ENCODE measurements around the gene OR51L1. TPM values are rescaled to one million over a fixed set of nuclear protein-coding genes. Genes with fewer than 3 reads are reported as not detected.

The OR51L1 gene
- total RNA-seq, 1 experiment from 2014 or later, result not detected

Other genes starting within 250 kb of the OR51L1 start
- not detected in 2 replicates for gene OR51F1, start 224.9 kb upstream of the OR51L1 start, total RNA-seq (2014; rRNA removed; shearing (Covaris generic); ENCODE audit: low replicate concordance)
- not detected in 2 replicates for gene OR52R1, start 190.5 kb upstream of the OR51L1 start, total RNA-seq (2014; rRNA removed; shearing (Covaris generic); ENCODE audit: low replicate concordance)
- gene OR51F2, start 173.5 kb upstream of the OR51L1 start, total RNA-seq (2014; rRNA removed; shearing (Covaris generic); ENCODE audit: low replicate concordance), result not detected in 2 replicates
- gene OR51S1, start 145.6 kb upstream of the OR51L1 start, total RNA-seq (2014; rRNA removed; shearing (Covaris generic); ENCODE audit: low replicate concordance), result not detected in 2 replicates
- gene OR51T1, start 113.0 kb upstream of the OR51L1 start, total RNA-seq (2014; rRNA removed; shearing (Covaris generic); ENCODE audit: low replicate concordance), result not detected in 2 replicates
- gene OR51A7, start 91.1 kb upstream of the OR51L1 start, total RNA-seq (2014; rRNA removed; shearing (Covaris generic); ENCODE audit: low replicate concordance), result not detected in 2 replicates
- not detected in 2 replicates for gene OR51G2, start 75.5 kb upstream of the OR51L1 start, total RNA-seq (2014; rRNA removed; shearing (Covaris generic); ENCODE audit: low replicate concordance)
- not detected in 2 replicates for gene OR51G1, start 70.5 kb upstream of the OR51L1 start, total RNA-seq (2014; rRNA removed; shearing (Covaris generic); ENCODE audit: low replicate concordance)
- not detected in 2 replicates for gene OR51A4, start 47.2 kb upstream of the OR51L1 start, total RNA-seq (2014; rRNA removed; shearing (Covaris generic); ENCODE audit: low replicate concordance)
- not detected in 2 replicates for gene OR51A2, start 39.1 kb upstream of the OR51L1 start, total RNA-seq (2014; rRNA removed; shearing (Covaris generic); ENCODE audit: low replicate concordance)
- not detected in 2 replicates for gene OR52J3, start 51.7 kb downstream of the OR51L1 start, total RNA-seq (2014; rRNA removed; shearing (Covaris generic); ENCODE audit: low replicate concordance)
- not detected in 2 replicates for gene OR52E2, start 64.8 kb downstream of the OR51L1 start, total RNA-seq (2014; rRNA removed; shearing (Covaris generic); ENCODE audit: low replicate concordance)
- gene OR52E1, start 74.7 kb downstream of the OR51L1 start, total RNA-seq (2014; rRNA removed; shearing (Covaris generic); ENCODE audit: low replicate concordance), result not detected in 2 replicates
- not detected in 2 replicates for gene OR52A5, start 143.5 kb downstream of the OR51L1 start, total RNA-seq (2014; rRNA removed; shearing (Covaris generic); ENCODE audit: low replicate concordance)
- gene OR52A1, start 159.9 kb downstream of the OR51L1 start, total RNA-seq (2014; rRNA removed; shearing (Covaris generic); ENCODE audit: low replicate concordance), result not detected in 2 replicates
- not detected in 2 replicates for gene OR51V1, start 205.8 kb downstream of the OR51L1 start, total RNA-seq (2014; rRNA removed; shearing (Covaris generic); ENCODE audit: low replicate concordance)
- not detected in 2 replicates for gene HBB, start 232.2 kb downstream of the OR51L1 start, total RNA-seq (2014; rRNA removed; shearing (Covaris generic); ENCODE audit: low replicate concordance)
- not detected in 2 replicates for gene HBD, start 239.6 kb downstream of the OR51L1 start, total RNA-seq (2014; rRNA removed; shearing (Covaris generic); ENCODE audit: low replicate concordance)

All from Karpas-422 (cell line).